Measurements from ENCODE around the gene EPHA2.

The EPHA2 gene

DNA sequence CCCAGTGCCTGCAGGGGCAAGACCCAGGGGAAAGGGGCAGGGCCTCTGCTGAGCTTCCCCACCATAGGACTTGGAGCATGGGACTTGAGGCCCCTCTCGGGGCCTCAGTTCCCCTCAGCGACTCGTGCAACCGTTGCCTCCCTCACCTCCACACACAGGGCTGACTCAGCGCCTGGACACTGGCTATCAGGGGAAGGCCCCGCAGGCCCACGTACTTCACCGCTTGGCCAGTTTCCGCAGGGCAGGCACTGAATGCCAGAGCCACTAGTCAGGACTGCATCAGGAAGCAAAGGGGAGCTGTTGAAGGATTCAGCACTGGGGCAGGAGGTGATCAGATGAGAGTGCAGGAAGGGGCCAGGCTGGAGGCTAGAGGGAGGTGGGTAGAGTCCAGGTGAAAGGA lies 66.9 kb downstream of the EPHA2 start:
- peak; percentile 23 for DNase-seq

GRCh38 chr1:16088351-16088911 lies 67.4 kb downstream of the EPHA2 start:
- DNase-seq, result no peak

DNA sequence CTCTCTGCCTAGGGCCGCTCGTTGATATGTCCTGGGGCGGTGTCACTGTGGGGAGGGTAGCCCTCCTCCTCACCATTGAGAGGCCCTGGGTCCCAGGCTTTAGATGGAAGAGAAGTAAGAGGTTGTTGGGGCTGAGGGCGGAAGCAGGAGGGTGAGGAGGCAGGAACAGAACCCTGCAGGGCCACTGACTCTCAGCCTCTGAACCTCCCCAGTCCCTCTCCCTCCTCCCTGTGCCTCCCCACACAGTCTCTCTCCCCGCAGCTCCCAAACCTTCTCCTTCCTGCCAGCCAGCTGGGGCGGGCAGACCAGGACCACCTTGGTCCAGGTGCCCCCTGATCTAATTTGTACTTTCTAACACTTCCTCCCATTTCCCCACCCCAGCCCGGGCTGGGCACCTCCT lies 68.1 kb downstream of the EPHA2 start:
- no peak for DNase-seq

- no peak for DNase-seq
Observed at GRCh38 chr1:16085522-16085921, 70.3 kb downstream of the EPHA2 start.

DNA sequence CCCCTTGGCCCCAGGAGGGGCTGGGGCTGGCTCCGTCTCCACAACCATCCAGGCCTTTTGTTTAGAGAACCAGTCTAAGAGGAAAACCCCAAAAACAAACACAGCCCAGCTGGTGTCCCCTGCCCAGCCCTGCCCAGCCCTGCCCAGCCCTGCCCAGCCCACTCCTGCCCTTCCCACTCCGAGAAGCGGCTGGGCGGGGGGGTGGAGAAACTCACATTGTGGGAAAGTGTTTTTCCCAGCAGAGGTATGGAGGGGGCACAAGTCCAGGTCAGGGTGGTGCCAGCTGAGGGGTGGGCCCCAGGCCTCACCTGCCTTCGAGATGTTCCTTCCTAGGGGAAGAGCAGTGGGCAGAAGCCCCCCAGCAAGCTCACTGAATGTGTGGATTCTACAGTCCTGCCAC lies 72.4 kb downstream of the EPHA2 start:
- DNase-seq, result no peak

DNA sequence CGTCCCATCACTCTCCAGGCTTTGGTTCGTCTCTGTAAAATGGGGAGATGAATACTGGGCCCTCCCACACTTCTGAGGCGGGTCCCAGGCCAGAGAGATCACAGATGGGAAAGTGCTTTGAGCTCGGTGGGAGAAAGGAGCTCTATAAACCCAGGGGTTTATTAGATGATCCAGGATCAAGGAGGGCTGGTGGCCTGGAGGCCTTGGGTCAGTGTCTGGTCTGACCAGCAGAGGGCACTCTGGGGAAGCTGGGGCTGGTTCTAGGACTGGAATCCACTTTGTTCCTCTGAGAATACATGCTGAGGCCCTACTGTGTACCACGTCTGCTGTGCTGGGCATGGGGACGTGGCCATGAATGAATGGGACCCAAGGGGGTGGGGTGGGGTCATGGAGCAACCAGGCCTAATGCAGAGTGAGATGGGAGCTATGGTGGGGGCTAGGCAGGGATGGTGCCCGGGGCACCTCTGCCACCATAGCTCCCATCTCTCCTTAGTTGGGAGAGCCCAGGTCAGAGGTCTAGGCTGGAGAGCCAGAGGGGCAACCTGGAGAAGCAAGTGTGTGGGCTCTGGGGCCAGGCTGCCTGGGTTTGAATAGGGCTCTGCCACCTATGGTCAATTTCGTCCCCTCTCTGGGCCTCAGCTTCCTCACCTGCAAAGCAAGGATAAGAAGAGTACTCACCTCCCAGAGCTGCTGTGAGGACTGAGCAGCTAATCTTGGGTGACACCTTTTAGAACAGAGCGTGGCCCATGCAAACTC lies 73.4 kb downstream of the EPHA2 start:
- DNase-seq, result peak; percentile 38

- DNase-seq, result no peak
Observed at GRCh38 chr1:16081636-16082035, 74.2 kb downstream of the EPHA2 start.

GRCh38 chr1:16080422-16081150 lies 75.3 kb downstream of the EPHA2 start:
- no peak for DNase-seq

DNA sequence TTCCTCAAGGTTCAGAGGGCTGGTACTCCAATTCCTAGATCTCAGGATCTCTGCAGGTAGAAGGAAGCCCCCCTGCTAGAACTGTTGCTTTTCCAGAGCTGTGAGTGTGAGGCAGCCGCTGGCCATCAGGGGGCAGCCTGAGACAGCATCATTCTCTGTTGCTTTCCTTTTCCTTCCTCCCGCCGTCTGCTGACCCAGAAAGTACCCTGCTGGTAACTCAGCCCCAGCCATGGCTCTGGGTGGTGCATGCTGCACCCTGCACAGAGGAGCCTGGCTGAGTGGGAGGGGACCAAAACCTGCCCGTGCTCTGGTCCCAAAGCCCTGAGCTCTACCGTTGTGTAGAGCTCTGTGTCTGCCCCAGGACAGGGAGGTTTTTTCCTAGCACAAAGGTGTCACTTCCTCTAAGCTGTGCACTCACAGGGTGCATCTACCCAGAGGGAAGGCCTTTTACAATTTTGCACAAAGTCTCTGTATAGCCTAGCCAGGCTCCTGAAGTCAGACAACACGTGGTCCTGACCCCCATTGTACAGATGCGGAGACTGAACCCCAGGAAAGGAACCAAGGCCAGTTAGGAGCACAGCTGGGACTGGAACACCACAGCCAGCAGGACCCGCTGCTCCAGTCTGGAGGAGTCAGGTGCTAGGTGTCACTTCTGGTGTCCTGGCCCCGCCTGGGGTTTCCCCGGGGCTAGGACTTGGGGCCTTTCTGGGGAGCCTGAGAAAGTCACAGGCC lies 76.8 kb downstream of the EPHA2 start:
- peak; percentile 71 for DNase-seq

GRCh38 chr1:16077406-16078245 lies 78.2 kb downstream of the EPHA2 start:
- DNase-seq, result no peak

GRCh38 chr1:16076865-16077238 lies 79.0 kb downstream of the EPHA2 start:
- no peak for DNase-seq

GRCh38 chr1:16076031-16076864 lies 79.6 kb downstream of the EPHA2 start:
- DNase-seq, result peak; percentile 90

GRCh38 chr1:16075337-16076030 lies 80.4 kb downstream of the EPHA2 start:
- peak; percentile 73 for DNase-seq

Measured in HCEC 1CT (cell line).